Measurements from ENCODE around the gene KRT3.

DNA sequence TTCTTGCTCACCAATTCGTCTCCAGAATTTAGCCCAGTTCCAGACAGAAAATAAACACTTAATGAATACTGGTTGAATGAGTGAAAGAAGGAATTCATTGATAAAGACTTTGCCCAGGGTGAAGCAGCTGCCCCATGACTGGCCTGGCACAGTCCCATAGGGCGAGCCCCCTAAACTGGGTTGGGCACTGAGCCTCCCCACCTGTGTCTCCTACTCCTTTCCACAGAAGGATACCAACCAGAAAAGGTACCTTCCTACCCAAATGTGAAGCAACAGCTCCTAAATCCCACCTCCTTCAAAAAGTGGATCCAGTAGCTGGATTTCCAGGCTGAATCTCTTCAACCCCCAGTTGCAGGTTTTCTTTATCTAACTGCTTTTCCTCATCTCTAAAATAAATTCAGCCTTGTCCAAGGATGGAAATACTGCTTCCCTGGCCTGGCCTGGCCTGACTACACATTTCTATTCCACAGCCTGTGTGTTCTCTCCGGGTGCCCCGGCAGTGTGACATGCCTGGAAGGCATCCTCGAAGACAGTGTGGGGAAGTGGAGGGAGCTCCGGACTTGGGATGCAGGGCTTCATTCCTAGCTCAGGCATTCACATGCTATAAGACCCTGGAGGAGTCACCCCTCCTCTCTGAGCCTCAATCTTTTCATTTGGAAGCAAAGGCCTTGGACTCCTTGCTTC is 7.6 kb downstream of the KRT3 start:
- TF ChIP-seq, protein P1, sequence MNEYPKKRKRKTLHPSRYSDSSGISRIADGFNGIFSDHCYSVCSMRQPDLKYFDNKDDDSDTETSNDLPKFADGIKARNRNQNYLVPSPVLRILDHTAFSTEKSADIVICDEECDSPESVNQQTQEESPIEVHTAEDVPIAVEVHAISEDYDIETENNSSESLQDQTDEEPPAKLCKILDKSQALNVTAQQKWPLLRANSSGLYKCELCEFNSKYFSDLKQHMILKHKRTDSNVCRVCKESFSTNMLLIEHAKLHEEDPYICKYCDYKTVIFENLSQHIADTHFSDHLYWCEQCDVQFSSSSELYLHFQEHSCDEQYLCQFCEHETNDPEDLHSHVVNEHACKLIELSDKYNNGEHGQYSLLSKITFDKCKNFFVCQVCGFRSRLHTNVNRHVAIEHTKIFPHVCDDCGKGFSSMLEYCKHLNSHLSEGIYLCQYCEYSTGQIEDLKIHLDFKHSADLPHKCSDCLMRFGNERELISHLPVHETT (CRISPR knock-in tag; conservative IDR thresholded peaks at IDR 0.05 in 1 of 2, IDR thresholded peaks at IDR 0.05 in 1 of 2) = no peak
- TF ChIP-seq, protein P2, sequence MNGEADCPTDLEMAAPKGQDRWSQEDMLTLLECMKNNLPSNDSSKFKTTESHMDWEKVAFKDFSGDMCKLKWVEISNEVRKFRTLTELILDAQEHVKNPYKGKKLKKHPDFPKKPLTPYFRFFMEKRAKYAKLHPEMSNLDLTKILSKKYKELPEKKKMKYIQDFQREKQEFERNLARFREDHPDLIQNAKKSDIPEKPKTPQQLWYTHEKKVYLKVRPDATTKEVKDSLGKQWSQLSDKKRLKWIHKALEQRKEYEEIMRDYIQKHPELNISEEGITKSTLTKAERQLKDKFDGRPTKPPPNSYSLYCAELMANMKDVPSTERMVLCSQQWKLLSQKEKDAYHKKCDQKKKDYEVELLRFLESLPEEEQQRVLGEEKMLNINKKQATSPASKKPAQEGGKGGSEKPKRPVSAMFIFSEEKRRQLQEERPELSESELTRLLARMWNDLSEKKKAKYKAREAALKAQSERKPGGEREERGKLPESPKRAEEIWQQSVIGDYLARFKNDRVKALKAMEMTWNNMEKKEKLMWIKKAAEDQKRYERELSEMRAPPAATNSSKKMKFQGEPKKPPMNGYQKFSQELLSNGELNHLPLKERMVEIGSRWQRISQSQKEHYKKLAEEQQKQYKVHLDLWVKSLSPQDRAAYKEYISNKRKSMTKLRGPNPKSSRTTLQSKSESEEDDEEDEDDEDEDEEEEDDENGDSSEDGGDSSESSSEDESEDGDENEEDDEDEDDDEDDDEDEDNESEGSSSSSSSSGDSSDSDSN (IDR thresholded peaks at IDR 0.05; ENCODE audit: borderline replicate concordance in 1 of 2, low read depth in 2 of 2, low read length in 2 of 2) = no peak
- TF ChIP-seq, protein P3, sequence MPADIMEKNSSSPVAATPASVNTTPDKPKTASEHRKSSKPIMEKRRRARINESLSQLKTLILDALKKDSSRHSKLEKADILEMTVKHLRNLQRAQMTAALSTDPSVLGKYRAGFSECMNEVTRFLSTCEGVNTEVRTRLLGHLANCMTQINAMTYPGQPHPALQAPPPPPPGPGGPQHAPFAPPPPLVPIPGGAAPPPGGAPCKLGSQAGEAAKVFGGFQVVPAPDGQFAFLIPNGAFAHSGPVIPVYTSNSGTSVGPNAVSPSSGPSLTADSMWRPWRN (IDR thresholded peaks at IDR 0.05; ENCODE audit: low read depth) = no peak
- TF ChIP-seq NONO (IDR thresholded peaks at IDR 0.05; ENCODE audit: low read depth in 2 of 2, low read length in 1 of 2) (no peak), PRPF4 (IDR thresholded peaks at IDR 0.05; ENCODE audit: insufficient read depth, low read depth, low read length, poor library complexity, severe bottlenecking) (no peak), NFXL1 (CRISPR knock-in tag; IDR thresholded peaks at IDR 0.05) (no peak), SP2 (IDR thresholded peaks at IDR 0.05; ENCODE audit: extremely low read depth, low read depth, low read length, poor library complexity, severe bottlenecking) (no peak), GTF2F1 (IDR thresholded peaks at IDR 0.05; ENCODE audit: low read depth, low read length) (no peak)
